Heart right ventricle (tissue), 16 donors: ENCODE data around the gene ATG101. TPM values are rescaled to one million over a fixed set of nuclear protein-coding genes. Genes with fewer than 3 reads are reported as not detected.

Experiments used
- ATAC-seq, 8 donors: fragments of 200-7000 bp; cut with Tn5 transposase; one replicate each; pipeline ENCODE4 v1.9.1; 2020; ENCODE audit warnings: mild to moderate bottlenecking in 8 of 8, moderate library complexity in 8 of 8, moderate number of reproducible peaks in 1 of 8
- DNase-seq, 2 donors: peaks; one replicate each; pipeline ENCODE4 v3.0.0-alpha.2; 2020
- H3K27ac ChIP-seq, 10 donors: fragments of 200-600 bp; sonication (generic) in 2 of 10; one replicate each; pipeline versions ENCODE4 v1.5.0 to v1.8.0; 2020 to 2022; ENCODE audit warnings: mild to moderate bottlenecking in 3 of 10
- H3K27me3 ChIP-seq, 7 donors: fragments of 200-600 bp; one replicate each; pipeline ENCODE4 v1.8.0; 2021 to 2022; ENCODE audit warnings: mild to moderate bottlenecking in 2 of 7
- H3K36me3 ChIP-seq, 9 donors: fragments of 200-600 bp; sonication (generic) in 1 of 9; one replicate each; pipeline versions ENCODE4 v1.5.0 to v1.8.0; 2020 to 2022; ENCODE audit warnings: mild to moderate bottlenecking in 2 of 9
- H3K4me1 ChIP-seq, 9 donors: fragments of 200-600 bp; sonication (generic) in 1 of 9; one replicate each; pipeline versions ENCODE4 v1.5.0 to v1.8.0; 2020 to 2022; ENCODE audit warnings: mild to moderate bottlenecking in 4 of 9
- H3K4me3 ChIP-seq, 10 donors: fragments of 200-600 bp; sonication (generic) in 2 of 10; one replicate each; pipeline versions ENCODE4 v1.5.0 to v1.8.0; 2020 to 2022; ENCODE audit warnings: mild to moderate bottlenecking in 7 of 10, moderate library complexity in 2 of 10
- H3K9me3 ChIP-seq, 11 donors: fragments of 200-600 bp in 10 of 11; sonication (generic) in 2 of 11; one replicate each; pipeline versions ENCODE4 v1.5.0 to v1.8.0; 2013 to 2022; ENCODE audit warnings: mild to moderate bottlenecking in 2 of 11, control low read depth in 1 of 11, moderate library complexity in 1 of 11
- WGBS, 2 donors: extraction: QIAGEN DNeasy Blood & Tissue Kit; methylation state at CpG; one replicate each; pipeline ENCODE4 v1.1.7; 2013; ENCODE audit warnings: inconsistent platforms in 1 of 2; 5-methylcytosine and 5-hydroxymethylcytosine counted together
- intact Hi-C, 10 donors: fragments of 100-400 bp; cut with DNase I; formaldehyde crosslinking; loops; one replicate each; pipeline versions ENCODE4 v1.11.1 to v1.14.2; 2022
- polyA plus RNA-seq, 2 donors: library from polyadenylated mRNA; stranded (reverse); fragments of 200-250 nt; gene quantifications; one replicate each; pipeline ENCODE4 v1.2.3, GENCODE V29; 2013
- total RNA-seq, 10 donors: library from RNA; stranded (reverse); fragmentation: NEBNext Ultra II Directional in 3 of 10; extraction: Animal tissue kit (Norgen Biotek cat#: 25700) in 3 of 10; gene quantifications; one replicate each; pipeline versions ENCODE4 v1.2.1 to v1.2.4, GENCODE V29; 2021 to 2023
- TF ChIP-seq, protein P1 (sequence below), 9 donors: fragments of 200-600 bp; sonication (generic) in 2 of 9; IDR thresholded peaks; one replicate each; pipeline versions ENCODE4 v1.5.0 to v1.8.0; 2021 to 2022; ENCODE audit warnings: antibody characterized with exemption in 9 of 9, mild to moderate bottlenecking in 5 of 9, moderate library complexity in 1 of 9
- donor health status: Arrhythmogenic right ventricular cardiomyopathy.
- donor health status: ischemic (EF 13 %, LVEDD 7.1; RV severe dilation, severe dysfunction).
- donor health status: healthy with polysubstance abuse.
- donor health status: DM: no; HTN: yes; CAD: no.
- donor health status: DM: no; HTN: no; CAD: no.
- donor health status: ischemic (EF 25% LVEDD 6.9; RV normal size, moderate dysfunction).
- donor health status: ischemic (EF 25% LVEDD 5.7; RV mildly dilated, moderate dysfunction).
- donor health status: healthy.
- donor health status: DM: yes; HTN: yes; CAD: no.
- donor health status: Ischemic cardiomyopathy.
- donor health status: ischemic (EF 35%, LVEDD 5.7; RV mildly dilated, moderate dysfunction).
- donor health status: nonischemic (EF 11% LVEDD 7.7; RV severe dilation, severe dysfunction).
- donor health status: DM: yes; HTN: yes; CAD: no.
- donor health status: PGD.
- donor health status: ischemic (EF 29% LVEDD 5.4; RV normal size, mild dysfunction).
- donor health status: nonischemic (EF 23%, LVEDD 6.1; RV moderate dilation, normal function).

The ATG101 gene
- total and polyA plus RNA-seq, 12 donors: 14.6 to 90.2 (median 22.2) TPM

DNA sequence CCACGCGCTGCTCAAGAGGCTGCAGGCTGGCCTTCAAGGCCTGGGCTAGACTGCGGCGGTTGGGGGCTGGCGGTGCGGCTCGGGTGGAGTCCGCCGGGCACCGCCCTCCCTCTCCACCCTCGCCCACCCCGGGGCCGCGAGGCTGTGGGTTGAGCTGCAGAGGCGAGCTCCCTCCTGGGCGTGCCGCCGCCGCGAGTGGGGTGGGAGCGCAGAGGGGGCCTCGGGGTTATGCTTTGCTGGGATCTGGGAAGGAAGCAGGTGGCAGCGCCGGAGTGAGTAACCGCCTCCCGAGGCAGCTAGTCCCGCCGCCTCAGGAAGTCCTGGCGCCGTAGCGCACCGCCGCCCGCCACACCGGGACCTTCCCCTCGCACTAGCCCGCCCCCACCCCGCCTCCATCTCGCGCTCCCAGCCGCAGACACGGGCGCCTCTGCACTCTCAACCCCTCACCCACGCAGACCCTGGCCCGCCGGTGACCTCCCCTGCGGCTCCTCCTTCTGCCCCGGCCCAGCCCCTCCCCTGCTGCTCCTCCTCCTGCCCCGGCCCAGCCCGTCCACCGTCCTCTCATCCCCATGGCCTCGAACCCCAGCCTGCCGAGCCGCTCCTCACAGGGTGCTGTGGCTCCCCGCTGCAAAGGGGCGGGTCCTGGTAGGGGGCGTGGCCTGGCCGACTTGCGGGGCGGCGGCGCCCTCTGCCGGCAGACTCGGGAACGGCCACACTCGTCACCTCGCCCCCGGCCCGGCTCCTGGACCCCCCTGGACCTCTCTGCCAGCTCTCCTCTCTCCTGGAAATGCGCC is 46.4 kb upstream of the ATG101 start:
- WGBS, 2 donors: 0 to 2% methylated on average over 58 to 70 of the region's 70 CpGs
- peak overlapping the region; percentile 20 to 62 (median 54) for H3K4me3 ChIP-seq
- TF ChIP-seq, protein P1, sequence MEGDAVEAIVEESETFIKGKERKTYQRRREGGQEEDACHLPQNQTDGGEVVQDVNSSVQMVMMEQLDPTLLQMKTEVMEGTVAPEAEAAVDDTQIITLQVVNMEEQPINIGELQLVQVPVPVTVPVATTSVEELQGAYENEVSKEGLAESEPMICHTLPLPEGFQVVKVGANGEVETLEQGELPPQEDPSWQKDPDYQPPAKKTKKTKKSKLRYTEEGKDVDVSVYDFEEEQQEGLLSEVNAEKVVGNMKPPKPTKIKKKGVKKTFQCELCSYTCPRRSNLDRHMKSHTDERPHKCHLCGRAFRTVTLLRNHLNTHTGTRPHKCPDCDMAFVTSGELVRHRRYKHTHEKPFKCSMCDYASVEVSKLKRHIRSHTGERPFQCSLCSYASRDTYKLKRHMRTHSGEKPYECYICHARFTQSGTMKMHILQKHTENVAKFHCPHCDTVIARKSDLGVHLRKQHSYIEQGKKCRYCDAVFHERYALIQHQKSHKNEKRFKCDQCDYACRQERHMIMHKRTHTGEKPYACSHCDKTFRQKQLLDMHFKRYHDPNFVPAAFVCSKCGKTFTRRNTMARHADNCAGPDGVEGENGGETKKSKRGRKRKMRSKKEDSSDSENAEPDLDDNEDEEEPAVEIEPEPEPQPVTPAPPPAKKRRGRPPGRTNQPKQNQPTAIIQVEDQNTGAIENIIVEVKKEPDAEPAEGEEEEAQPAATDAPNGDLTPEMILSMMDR (IDR thresholded peaks at IDR 0.05): peak; percentile 94 to 97 (median 97)
- peak overlapping the region in 9 of 10 donors; percentile 20 to 84 (median 54) for H3K27ac ChIP-seq
- DNase-seq: peak; percentile 86 to 91
- intact Hi-C loops: loop anchor here in 4 of 10 donors (1.0 to 2.0 kb wide), 3 partner anchors 19 to 31 kb away; no protein-coding TSS in a partner anchor
- H3K9me3 ChIP-seq: no peaks in the 10 kb centered on the region
- peaks cover 0 to 7% (median 0%) of the 10 kb centered on the region in 7 donors for H3K27me3 ChIP-seq
- H3K4me1 ChIP-seq: peaks cover 5 to 59% (median 45%) of the 10 kb centered on the region in 9 donors
- peak; percentile 48 to 68 (median 58) for ATAC-seq
- no peaks in the 10 kb centered on the region for H3K36me3 ChIP-seq

DNA sequence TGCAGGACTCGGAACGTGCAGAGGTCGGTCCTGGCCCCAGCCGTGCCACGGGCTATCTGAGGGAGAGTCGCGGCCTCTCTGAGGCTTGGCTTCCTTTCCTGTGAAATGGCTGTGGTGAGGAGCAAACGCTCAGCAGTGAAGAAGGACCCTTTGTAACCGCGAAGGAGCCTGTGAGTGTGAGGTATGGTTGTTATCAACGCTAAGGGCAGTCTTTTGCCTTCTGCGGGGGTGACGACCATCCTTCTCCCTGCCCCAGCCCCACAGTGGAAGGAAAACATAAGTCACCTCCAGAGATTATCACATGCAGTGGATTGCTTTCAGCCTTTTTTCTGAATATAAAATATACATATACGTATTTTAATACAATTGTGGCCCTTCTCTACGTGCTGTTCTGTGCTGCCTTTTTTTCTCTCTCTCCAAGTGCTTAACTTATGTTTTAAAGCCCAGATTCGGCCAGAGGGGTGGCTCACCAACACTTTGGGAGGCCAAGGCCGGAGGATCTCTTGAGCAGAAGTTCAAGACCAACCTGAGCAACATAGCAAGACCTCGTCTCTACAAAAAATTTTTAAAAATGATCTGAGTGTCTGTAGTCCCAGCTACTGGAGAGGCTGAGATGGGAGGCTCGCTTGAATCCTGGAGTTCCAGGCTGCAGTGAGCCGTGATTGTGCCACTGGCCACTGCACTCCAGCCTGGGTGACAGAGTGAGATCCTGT is 45.6 kb upstream of the ATG101 start:
- intact Hi-C loops: loop anchor here in 7 of 10 donors (1.0 to 2.0 kb wide), 7 partner anchors 19 to 99 kb away; no protein-coding TSS in a partner anchor
- DNase-seq: no peak
- Histone ChIP-seq H3K27me3 (peaks cover 0 to 7% (median 0%) of the 10 kb centered on the region in 7 donors), H3K27ac (peak overlapping the region in 9 of 10 donors; percentile 36 to 89 (median 67)), H3K9me3 (no peaks in the 10 kb centered on the region), H3K4me3 (peak overlapping the region; percentile 20 to 62 (median 54)), H3K36me3 (no peaks in the 10 kb centered on the region), H3K4me1 (peaks cover 5 to 61% (median 45%) of the 10 kb centered on the region in 9 donors)
- 29 to 33% methylated on average over 20 of the region's 20 CpGs for WGBS, 2 donors
- TF ChIP-seq, protein P1 (IDR thresholded peaks at IDR 0.05): peak in 4 of 9 donors; percentile 5 to 25 (median 22)
- no peak for ATAC-seq

DNA sequence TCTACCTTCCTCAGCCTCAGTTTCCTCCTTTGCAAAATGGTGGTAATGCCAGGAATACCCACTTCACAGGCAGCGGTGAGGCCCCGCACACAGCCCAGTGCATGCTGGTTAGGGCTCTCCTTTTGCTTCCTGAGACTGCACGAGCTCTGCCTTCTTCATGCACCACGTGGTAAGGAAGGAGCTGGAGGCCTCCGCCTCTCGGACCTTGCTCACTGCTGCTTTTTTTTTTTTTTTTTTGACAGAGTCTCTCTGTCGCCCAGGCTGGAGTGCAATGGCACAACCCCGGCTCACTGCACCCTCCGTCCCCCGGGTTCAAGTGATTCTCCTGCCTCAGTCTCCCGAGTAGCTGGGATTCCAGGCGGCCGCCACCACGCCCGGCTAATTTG is 44.9 kb upstream of the ATG101 start:
- peak overlapping the region in 9 of 10 donors; percentile 9 to 59 (median 43) for H3K4me3 ChIP-seq
- H3K36me3 ChIP-seq: no peaks in the 10 kb centered on the region
- H3K9me3 ChIP-seq: no peaks in the 10 kb centered on the region
- peaks cover 5 to 68% (median 47%) of the 10 kb centered on the region in 9 donors for H3K4me1 ChIP-seq
- TF ChIP-seq, protein P1 (IDR thresholded peaks at IDR 0.05): no peak
- intact Hi-C loops: loop anchor here in 9 of 10 donors (1.0 to 5.0 kb wide), 12 partner anchors 20 to 98 kb away; partner anchors contain the start of genes ATG101 (in 3 of the 9), NR4A1 (in 1 of the 9) and SMIM41 (in 1 of the 9)
- ATAC-seq: peak in 4 of 8 donors; percentile 20 to 32 (median 27)
- 72 to 75% methylated on average over 15 of the region's 15 CpGs for WGBS, 2 donors
- H3K27ac ChIP-seq: peak overlapping the region; percentile 55 to 98 (median 84)
- H3K27me3 ChIP-seq: peaks cover 0 to 7% (median 0%) of the 10 kb centered on the region in 7 donors
- DNase-seq: no peak

DNA sequence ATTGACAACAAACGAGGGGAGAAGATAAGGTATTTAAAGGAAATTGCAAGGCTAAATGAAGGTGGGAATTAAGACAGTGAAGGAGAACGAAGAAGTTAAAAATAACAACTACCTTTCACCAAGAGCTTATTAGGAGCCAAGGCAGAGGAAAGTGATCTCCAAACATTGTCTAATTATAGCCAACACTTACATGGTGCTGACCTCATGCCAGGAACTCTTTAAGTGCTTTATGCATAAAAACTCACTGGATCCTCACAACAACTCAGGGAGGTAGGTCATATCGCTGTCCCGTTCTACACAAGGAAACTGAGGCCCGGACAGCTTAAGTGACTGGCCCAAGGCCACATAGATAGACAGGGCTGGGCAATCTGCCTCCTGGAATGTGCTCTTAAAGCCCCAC is 43.5 kb upstream of the ATG101 start:
- Histone ChIP-seq H3K36me3 (no peaks in the 10 kb centered on the region), H3K4me1 (peaks cover 5 to 63% (median 45%) of the 10 kb centered on the region in 9 donors), H3K27me3 (peaks cover 0 to 7% (median 0%) of the 10 kb centered on the region in 7 donors), H3K9me3 (no peaks in the 10 kb centered on the region), H3K27ac (peak overlapping the region; percentile 55 to 98 (median 84)), H3K4me3 (peak overlapping the region in 5 of 10 donors; percentile 36 to 59 (median 47))
- TF ChIP-seq, protein P1 (IDR thresholded peaks at IDR 0.05): no peak
- DNase-seq: no peak
- 39 to 42% methylated on average over 5 of the region's 5 CpGs for WGBS, 2 donors
- intact Hi-C loops: loop anchor here in 9 of 10 donors (1.0 to 5.0 kb wide), 9 partner anchors 24 to 96 kb away; partner anchors contain the start of genes ATG101 (in 2 of the 9), NR4A1 (in 1 of the 9) and SMIM41 (in 1 of the 9)
- peak in 6 of 8 donors; percentile 8 to 47 (median 26) for ATAC-seq
